HPDE6-E6E7 (cell line): ENCODE data around the gene ZNF652.
"Not testable (repeated sequence)": the region's sequence is repeated elsewhere in the genome, so short reads cannot be mapped to it uniquely, and the experiment has no call there.

Source experiments
- DNase-seq: peaks from one replicate; pipeline ENCODE4 v3.0.0; 2011; ENCODE audit warnings: missing footprints; ENCODE audit errors: extremely low spot score

The ZNF652 gene

DNA sequence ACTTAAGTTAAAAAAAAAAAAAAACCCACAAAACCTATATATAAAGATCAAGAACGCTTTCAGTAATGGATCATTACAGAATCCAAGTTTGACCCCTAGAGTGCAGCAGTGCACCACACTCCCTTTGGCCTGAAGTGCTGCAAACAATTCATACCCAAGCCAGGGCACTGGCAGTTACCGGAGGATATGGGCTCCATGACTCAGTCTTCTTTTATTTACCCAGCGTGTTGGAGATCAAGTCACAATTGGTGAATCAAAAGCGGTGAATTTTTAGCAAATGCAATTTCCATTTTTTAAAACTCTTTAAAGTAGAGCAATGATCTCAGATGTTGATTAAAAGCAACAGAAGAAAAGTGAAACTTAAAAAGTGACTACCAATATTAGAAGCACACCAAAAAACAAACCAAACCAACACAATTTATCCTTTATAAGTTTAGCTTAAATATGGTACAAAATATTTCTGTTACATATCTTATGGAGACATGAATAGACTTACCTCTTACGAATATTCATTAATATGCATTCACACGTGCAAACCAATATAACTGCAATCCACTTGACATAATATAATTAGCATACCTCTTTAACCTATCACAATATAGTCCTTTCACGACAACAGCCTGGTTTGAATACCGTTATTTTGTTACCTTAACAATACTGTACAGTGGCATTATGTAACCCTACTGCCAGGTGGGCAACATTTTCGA, 46.3 kb downstream of the ZNF652 start:
- peak; percentile 96 for DNase-seq

DNA sequence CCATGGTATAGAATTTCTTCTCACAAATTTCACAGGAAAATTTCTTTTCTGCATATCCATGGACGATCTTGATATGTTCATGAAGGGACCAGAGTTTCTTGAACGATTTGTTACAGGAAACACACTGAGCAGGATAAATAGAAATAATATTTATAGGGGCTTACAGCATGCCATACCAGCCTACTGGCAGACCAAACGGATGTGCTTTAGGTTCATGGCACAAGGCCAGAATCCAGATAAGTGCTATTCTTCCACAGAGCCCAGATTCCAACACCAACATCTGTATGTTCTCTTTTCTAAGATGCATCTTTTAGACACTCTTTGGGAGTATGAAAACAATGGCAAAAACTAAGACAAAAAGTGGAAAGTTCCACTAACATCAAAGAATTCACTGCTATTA, 49.3 kb downstream of the ZNF652 start:
- DNase-seq: no peak

DNA sequence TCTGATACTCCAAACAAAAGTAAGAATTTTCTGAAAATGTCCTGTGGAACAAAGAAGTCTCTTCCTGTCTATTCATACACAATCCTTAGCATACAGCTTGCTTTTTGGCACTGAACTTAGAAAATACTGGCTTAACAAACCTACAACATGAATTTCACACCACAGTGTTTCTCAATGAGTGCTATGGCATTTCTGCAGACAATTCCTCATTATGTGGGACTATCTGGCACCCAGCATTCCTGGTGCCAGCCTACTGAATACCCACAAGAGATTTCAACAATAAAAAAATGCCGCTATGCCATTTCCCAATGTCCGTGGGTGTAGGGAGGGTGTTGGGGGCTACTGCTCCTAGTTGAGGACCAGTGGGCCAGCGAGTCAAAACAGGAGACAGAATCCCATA, 62.1 kb downstream of the ZNF652 start:
- no peak for DNase-seq

DNA sequence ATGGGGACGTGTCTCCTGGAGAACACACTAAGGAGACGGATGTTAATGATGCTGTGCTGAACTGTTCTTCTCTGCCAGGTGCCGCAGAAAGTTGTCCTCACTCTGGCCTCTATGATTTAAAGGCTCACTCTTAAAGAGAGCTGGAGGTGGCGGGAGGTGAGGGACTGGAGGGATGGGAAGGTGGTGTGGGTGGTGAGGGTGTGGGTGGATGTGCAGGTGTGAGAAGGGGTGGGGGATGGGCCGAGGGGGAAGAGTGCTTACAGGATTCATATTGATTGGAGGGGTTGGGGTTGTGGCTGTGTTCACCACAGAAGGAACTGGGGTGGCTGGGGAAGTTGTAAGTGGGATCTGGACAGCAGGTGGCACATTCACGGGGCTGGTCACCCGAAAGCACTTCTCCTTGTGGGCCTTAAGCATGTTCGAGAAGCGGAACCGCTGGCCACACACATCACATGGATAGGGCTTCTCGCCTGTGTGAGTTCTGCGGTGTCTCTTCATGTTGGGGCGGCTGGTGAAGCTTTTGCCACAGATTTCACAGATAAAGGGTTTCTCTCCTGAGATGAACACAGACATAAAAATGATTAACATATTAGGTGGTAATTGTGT, 63.6 kb downstream of the ZNF652 start:
- DNase-seq: no peak

DNA sequence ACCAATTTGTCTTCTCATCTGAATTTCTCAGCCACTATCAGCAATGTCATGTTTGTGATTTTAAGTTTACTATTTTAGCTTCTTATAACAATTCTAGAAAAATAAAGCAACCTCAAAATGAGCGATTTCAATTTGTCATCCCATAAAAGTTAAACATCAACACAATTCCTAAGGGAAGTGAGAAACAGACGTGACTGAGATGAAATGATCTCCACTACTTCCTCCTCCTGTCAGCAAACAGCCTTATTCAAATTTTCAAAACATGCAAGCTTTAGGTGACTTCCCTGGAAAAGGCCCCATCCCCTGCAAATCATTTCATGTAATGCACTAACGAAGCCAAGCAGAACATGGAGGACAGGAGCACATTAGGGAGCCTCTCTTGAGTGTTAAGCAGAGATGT, 64.9 kb downstream of the ZNF652 start:
- DNase-seq: no peak

DNA sequence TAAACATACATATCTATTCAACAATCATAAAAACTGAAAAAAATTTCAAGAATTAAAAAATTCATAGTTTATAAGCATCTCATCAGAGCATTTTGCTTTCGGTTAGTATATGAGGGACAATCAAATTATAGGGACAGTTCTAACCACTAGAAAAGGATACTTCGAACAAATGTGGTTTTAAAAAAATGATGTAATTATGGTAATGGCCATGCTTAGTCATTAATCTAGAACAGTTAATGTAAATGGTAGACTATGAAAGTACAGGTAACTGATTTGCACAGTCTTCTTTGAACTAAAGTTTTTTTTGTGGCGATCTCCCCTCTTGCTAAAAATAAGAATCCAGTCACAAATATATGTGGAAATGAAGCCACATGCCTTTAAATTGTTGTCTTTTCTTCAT, 67.9 kb downstream of the ZNF652 start:
- DNase-seq: no peak

DNA sequence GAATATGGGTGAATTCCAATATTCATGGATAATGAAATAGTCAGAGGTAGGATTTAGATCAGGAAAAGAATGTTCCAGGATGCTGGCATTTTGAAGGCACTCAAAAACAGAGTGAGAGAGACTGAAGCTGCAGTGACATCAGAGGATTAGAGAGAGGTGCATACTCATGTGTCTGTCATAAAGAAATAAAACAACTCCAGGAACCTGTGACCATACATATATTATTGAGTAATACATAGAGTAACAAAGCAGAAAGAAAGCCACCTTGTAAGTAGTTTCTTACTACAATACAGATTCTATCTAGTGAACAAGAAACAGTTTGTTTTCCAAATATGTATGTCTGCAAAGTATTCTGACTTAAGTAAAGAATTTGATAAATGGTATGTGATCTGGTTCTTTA, 69.1 kb downstream of the ZNF652 start:
- no peak for DNase-seq

DNA sequence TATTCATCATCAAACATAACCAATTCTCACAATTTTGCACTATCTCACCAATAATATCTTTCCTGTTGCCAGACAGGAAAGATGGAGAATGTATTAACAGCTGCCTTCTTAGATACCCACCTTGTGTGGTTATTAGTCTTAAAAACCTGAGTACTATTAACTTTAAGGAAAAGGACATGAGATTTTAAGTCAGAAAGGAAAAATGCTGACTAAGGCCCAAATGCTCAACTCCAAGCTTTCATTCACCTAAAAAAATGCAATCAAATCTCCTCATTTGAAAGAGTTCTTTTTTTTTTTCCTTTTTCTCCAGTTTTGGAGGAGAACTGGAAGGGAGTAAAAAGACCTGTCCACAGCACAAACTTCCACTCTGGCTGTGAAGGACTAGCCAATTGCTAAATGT, 70.1 kb downstream of the ZNF652 start:
- no peak for DNase-seq

DNA sequence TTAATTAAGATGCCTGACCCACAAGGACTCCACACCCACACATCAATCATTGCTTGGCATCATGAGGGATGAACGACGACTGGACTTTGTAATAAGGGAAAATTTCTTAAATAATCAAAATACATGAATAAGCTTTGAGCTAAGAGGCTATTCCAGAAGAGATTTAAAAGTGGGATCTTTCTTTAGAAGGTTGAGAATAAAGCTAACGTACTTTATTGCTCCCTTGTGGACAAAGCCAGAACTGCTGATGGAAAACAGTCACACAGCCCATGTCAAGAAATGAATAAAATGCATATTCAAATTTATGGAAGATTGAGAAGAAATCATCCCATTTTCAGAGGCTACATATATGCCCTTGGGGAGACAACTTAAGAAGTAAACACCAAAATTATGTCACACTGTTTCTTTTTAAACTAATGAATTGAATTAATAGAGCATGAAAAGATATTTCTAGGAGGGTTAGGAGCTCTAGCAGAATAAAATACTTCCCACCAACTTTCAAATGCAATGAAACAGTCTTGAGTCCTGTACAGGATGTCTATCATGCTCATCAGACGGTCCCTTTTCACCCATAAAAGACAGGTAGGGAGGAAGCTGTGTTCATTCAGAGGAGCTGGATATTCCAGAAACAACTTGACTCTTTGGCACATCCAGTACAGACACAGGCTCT, 71.2 kb downstream of the ZNF652 start:
- DNase-seq: peak; percentile 26

DNA sequence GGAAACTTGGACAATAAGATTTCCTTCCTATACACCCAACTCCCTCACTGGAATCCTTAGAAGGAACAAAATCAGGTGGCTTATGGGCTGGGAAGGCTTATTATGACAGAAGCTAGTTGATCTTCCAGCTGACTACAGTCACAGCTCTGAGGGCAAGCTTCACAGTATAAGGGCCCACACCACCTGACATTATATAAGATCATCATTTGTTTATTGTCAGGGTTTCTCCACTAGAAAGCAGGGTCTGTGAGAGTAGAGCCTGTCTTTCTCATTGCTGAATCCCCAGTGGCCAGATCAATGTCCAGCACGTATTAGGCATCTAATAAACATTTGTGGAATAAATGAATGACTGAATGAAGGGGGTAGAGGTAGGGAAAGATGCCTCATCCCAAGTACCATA, 73.7 kb downstream of the ZNF652 start:
- DNase-seq: no peak

DNA sequence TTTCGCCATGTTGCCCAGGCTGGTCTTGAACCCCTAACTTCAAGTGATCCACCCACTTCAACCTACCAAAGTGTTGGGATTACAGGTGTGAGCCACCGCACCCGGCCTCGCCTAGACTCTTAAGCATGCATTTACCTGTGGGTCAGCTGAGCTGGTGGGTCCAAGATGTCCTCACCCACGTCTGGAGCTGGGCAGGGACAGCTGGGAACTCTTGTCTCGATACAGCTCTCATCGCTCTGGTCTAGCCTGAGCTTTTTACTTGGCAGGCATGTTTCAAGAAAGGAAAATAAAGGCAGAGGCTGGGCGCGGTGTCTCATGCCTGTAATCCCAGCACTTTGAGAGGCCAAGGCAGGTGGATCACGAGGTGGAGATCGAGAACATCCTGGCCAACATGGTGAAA, 74.6 kb downstream of the ZNF652 start:
- no peak for DNase-seq

DNA sequence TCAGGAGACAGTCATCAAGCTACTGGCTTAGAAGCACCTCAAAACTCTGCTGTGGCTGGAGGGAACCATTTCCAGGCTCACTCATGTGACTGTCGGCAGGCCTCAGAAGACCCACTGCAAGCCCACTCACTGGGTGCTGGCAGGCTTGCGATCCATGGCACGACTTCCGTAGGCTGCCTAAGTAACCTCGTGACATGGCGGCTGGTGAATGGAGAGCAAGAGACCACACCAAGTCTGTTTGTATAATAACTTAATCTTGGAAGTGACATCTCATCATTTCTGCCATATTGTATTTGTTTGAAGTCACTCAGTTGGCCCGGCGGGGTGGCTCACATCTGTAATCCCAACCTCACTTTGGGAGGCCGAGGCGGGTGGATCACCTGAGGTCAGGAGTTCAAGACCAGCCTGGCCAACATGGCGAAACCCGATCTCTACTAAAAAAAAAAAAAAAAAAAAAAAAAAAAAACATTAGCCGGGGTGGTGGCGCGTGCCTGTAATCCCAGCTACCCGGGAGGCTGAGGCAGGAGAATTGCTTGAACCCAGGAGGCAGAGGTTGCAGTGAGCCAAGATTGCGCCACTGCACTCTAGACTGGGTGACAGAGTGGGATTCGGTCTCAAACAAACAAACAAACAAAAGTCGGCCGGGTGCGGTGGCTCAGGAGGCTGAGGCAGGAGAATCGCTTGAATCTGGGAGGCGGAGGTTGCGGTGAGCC, 75.6 kb downstream of the ZNF652 start:
- not testable (repeated sequence) for DNase-seq

DNA sequence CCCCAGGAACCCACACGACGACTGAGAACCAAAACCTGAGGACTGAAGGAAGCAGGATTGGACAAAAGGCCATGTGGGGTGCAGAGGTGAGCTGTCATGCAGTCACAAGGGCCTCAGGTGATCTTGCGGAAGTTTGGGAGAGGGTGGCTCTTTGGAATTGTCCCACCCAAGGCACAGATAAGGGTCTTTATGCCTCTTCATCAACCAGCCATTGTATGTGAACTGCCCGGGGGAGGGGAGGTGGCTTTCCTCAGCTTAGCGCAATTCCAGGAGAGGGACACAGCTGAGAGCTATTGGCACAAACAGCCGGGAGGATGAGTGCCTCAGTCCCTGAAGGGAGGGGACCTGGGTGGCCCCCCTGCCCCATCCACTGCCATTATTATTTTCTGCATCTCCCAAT, 76.3 kb downstream of the ZNF652 start:
- DNase-seq: no peak

DNA sequence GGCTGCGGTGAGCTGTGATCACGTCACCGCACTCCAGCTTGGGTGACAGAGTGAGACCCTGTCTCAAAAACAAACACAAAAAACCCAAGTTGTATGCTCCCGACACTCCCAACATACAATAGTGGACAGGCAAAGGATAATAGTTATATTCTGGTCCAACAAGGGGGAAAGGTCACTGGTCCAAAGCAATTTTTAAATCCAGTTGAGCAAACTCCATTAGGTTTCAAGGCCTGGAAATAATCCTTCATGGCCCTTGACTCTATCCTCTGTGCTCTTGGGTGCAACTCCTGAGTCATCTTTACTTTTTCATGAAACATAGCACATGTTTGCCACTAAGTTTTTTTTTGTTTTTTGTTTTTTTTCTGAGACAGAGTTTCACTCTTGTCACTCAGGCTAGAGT, 81.1 kb downstream of the ZNF652 start:
- no peak for DNase-seq

DNA sequence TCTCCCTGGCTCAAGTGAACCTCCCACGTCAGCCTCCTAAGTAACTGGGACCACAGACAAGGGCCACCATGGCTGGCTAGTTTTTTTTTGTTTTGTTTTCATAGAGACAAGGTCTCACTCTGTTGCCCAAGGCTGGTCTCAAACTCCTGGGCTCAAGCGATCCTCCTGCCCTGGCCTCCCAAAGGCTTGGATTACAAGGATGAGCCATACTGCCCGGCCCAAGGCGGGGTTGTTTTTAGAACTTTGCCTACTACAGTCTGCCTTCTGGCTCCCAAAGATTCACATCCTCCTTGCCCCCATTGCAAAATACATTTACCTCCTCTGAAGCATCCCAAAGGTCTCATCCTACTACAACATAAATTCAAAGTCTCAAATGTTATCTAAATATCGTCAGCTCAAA, 82.0 kb downstream of the ZNF652 start:
- DNase-seq: no peak

DNA sequence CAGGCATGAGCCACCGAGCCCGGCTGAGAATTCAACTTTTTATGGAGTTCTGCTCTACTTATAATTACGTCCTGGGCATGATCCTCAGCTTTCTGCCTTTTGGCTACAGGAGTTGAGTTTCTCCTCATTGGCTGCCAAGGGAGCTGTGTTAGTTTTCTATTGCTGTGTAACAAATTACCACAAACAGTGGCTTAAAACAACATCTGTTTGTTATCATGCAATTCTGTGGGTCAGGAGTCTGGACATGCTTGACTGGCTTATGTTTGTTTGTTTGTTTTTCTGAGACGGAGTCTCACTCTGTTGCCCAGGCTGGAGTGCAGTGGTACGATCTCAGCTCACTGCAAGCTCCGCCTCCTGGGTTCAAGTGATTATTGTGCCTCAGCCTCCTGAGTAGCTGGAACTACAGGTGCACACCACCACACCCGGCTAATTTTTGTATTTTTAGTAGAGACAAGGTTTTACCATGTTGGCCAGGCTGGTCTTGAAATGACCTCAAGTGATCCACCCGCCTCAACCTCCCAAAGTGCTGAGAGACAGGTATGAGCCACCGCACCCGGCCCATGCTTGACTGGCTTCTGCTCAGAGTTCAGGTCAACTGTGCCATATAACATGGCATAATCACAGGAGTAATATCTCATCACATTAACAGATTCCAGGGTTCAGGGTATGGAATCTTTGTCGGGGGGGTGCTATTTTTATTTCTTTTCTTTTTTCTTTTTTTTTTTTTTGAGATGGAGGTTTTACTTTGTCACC, 82.6 kb downstream of the ZNF652 start:
- DNase-seq: not testable (repeated sequence)

DNA sequence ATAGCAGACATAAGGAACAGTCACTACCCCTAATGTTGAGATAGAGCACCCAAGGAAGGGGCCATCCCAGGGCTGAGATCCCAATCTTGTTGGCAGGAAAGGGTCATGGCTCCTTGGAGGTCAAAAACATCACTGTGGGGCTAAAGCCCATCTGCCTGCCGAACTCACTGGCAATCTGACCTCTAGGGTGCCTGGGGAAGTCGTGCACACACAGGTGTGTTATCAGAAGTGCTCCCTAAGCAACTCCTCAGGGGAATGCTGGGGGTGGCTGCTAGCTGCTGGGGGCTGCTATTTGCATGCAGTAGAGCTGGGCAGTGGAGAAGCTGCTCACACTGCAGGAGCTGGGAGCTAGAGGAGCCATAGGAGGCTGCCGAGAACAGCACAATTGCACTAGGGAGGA, 84.0 kb downstream of the ZNF652 start:
- DNase-seq: no peak

DNA sequence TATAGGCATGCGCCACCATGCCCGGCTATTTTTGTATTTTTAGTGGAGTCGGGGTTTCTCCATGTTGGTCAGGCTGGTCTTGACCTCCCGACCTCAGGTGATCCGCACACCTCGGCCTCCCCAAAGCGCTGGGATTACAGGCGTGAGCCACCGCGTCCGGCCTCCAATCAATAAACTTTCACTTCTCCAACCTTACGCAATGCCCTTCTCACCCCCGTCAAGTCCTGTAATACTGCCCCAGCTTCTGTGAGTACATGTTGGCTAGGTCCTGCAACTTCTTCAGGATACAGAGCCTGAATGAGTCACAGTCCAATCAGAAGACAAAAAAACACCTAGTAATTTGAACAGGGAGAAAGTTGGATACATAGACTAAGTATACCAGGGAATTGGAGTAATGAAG, 84.4 kb downstream of the ZNF652 start:
- DNase-seq: peak; percentile 45

DNA sequence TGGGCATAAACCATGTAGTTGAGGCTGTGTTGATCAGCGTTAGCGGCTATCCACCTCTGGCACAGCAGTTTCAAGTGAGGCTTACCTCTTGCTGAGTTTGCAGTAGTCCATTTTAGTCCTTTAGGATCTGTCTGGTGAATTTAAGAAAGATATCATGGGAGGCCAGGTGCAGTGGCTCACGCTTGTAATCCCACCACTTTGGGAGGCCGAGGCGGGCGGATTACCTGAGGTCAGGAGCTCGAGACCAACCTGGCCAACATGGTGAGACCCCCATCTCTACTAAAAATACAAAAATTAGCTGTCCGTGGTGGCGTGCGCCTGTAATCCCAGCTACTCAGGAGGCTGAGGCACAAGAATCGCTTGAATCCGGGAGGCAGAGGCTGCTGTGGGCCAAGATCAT, 86.1 kb downstream of the ZNF652 start:
- not testable (repeated sequence) for DNase-seq

DNA sequence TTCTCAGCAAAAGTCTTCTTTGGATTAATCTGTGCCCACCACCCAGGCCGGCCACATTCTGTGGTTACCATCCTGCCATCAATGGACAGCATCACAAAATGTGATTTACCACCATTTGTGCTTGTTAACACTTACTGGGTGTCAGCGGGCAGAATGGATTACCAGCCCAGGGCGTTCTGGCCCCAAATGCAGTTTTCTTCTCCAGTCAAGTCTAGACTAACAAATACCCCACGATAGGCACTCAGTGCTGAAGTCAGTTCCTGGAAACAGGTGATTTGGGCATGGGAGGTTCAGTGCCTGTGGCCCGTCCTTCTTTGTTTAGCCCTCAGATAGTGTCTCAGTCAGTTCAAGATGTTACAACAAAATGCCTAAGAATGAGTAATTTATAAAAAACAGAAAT, 92.7 kb downstream of the ZNF652 start:
- DNase-seq: no peak

DNA sequence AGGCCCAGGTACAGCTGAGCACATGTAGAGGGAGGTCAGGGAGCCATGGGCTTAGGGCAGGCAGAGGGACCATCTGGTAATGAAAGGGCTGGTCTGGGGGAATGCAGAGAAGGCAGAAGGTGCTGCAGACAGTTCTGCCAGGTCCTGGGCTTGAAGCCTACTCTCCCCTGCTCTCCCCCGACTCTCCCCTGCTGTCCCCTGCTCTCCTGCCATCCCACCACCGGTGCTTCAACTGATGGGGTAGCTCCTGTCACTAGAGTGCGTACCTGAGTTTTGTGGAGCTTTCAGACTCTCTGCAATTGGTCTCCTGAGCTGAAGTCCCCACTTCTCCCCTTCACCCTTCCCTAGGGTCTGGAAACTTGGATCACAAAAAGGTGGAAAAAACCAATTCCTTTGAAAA, 94.1 kb downstream of the ZNF652 start:
- no peak for DNase-seq

DNA sequence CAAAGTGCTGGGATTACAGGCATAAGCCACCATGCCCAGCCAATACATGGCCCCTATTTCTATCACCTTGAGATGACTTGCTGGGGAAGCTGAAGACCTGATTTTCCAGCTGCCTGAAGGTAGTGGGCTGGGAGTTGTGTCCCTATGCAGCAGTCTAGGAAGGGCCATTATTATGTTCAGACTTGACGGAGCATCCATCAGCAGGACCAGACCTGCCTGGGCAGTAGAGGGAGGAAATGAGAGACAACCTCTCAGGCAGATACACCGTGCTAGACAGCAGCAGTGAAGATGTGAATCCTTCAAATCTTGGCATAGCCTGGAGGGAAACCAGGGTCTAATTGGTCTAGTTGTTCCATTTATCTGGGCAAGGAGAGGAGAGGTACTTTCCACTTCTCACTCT, 95.8 kb downstream of the ZNF652 start:
- DNase-seq: peak; percentile 33
